ENCODE measurements around the gene SERPINI1. TPM values are rescaled to one million over a fixed set of nuclear protein-coding genes. Genes with fewer than 3 reads are reported as not detected.
A peak's percentile ranks its signal among the peaks of the same experiment; 100 is the strongest.

The SERPINI1 gene
- total RNA-seq, 4 donors from 2014 or later = 3.1 to 4.0 (median 3.5) TPM

DNA sequence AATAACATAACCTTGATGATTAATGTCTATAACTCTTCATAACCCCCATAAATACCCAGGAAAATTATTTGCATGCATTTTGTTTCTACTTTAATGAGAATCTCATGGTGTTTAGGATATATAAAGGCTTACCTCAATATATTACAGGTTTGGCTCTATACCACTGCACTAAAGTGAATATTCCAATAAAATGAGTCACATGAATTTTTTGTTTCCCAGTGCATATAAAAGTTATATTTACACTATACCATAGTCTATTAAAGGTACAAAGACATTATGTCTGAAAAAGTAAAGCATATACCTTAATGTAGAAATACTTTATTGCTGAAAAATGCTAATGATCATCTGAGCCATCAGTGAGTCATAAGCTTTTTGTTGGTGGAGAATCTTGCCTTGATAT is 74.7 kb downstream of the SERPINI1 start:
- Histone ChIP-seq H3K4me3 (replicated peaks in 1 of 3) (no peak overlapping the region), H3K27ac (no peak overlapping the region), H3K9me3 (no peaks in the 10 kb centered on the region), H3K36me3 (no peaks in the 10 kb centered on the region), H3K4me1 (peaks cover 16 to 17% of the 10 kb centered on the region in 2 donors), H3K27me3 (no peaks in the 10 kb centered on the region)
- intact Hi-C loops (cut with DNase I) = no loop called here
- TF ChIP-seq, protein P1, sequence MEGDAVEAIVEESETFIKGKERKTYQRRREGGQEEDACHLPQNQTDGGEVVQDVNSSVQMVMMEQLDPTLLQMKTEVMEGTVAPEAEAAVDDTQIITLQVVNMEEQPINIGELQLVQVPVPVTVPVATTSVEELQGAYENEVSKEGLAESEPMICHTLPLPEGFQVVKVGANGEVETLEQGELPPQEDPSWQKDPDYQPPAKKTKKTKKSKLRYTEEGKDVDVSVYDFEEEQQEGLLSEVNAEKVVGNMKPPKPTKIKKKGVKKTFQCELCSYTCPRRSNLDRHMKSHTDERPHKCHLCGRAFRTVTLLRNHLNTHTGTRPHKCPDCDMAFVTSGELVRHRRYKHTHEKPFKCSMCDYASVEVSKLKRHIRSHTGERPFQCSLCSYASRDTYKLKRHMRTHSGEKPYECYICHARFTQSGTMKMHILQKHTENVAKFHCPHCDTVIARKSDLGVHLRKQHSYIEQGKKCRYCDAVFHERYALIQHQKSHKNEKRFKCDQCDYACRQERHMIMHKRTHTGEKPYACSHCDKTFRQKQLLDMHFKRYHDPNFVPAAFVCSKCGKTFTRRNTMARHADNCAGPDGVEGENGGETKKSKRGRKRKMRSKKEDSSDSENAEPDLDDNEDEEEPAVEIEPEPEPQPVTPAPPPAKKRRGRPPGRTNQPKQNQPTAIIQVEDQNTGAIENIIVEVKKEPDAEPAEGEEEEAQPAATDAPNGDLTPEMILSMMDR (IDR thresholded peaks at IDR 0.05) = no peak
- no peak for TF ChIP-seq POLR2A (IDR thresholded peaks at IDR 0.05)
- DNase-seq = no peak

DNA sequence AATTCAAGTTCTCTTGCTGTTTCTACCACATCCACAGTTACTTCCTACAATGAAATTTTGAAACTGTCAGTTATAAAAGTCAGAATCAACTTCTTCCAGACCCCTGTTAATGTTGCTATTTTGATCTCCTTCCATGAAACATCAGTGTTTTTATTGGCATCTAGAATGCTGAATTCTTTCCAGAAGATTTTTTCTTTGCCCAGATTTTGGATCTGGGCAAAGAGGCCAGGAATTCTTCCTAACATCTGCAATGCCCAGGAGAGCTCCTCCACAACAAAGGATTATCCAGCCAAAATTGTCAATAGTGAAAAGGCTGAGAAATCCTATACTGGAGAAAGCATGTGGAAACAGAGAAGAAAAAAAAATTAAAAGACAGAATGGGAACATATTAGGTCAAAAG is 75.5 kb downstream of the SERPINI1 start:
- H3K36me3 ChIP-seq = no peaks in the 10 kb centered on the region
- H3K4me3 ChIP-seq (replicated peaks in 1 of 3) = no peak overlapping the region
- no peak for DNase-seq
- H3K4me1 ChIP-seq = peaks cover 16 to 19% of the 10 kb centered on the region in 2 donors
- H3K9me3 ChIP-seq = no peaks in the 10 kb centered on the region
- no peak overlapping the region for H3K27ac ChIP-seq
- TF ChIP-seq, protein P1 (IDR thresholded peaks at IDR 0.05) = no peak
- TF ChIP-seq POLR2A (IDR thresholded peaks at IDR 0.05) = no peak
- H3K27me3 ChIP-seq = no peaks in the 10 kb centered on the region
- intact Hi-C loops (cut with DNase I) = no loop called here

DNA sequence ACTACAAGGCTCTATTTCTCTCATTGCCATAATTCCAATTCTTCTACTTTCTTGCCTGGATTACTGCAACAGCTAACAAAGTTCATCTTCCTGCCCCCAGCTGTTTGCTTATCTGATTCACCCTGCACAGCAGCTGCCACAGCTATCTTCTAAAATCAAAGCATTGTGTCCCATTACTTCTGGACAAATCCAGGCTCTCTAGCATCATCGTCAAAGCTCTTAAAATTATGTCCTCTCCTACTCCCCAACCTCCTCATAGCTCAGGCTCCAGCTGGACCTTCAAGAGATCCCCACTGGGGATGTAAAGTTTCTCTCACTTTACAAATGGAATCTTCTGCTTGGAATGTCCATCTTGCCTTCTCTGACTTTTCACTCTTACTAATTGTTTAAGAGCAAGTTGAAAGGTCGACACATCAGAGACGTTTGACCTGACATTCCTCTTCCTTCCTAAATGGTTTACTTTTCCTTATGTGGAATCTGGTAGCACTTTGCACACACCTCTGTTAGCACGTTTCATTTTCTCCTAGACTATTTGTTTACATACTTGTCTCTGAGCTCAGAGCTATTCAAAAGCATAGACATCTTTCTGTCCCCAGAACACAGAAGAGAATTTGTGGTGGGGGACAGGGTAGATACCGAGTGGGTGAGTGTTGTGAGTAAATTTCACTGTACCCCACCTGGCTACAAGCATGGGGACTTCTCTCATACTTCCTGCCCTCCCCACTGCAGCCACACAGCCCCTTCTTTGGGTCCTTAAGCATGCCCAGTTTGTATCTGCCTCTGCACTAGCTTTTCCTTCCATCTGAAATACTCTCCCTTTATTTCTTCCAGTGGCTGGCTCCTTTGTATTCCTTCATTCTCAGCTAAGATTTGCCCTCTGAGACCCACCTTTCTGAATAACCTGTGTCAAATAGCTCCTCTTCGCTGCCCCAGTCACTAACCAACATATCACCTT is 77.9 kb downstream of the SERPINI1 start:
- Histone ChIP-seq H3K27me3 (no peaks in the 10 kb centered on the region), H3K9me3 (no peaks in the 10 kb centered on the region), H3K4me3 (replicated peaks in 1 of 3) (no peak overlapping the region), H3K4me1 (peaks cover 16 to 19% of the 10 kb centered on the region in 2 donors), H3K27ac (peak overlapping the region in 1 of 3 donors; percentile 56), H3K36me3 (no peaks in the 10 kb centered on the region)
- no peak for TF ChIP-seq POLR2A (IDR thresholded peaks at IDR 0.05)
- TF ChIP-seq, protein P1 (IDR thresholded peaks at IDR 0.05) = no peak
- DNase-seq = no peak
- intact Hi-C loops (cut with DNase I) = no loop called here
- 62 to 71% methylated on average over 6 of the region's 6 CpGs for WGBS, 2 donors

DNA sequence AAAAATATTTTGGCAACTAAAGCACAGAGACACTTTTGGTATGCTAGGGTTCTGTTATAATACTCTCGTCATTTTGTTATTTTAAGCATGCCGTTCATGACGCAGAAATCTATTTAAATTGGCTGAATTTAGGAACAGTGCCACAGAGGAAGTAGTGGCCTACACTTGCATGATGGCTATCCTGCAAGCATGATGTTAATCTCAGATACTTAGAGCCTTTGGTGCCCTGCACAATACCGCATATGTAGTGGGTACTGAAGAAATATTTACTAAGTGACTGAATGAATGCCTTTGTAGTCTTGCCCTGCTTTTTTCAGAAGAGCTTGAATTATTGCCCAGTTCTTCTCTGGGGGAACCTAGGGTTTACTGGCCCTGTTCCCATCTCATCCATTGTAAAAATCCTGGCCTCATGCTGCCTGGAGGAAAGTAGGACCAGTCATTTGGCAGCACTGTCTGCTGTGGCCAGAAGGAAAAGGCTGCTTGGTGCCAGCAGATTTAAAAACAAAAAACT is 79.0 kb downstream of the SERPINI1 start:
- WGBS, 2 donors = 1 to 3% methylated on average over 4 of the region's 4 CpGs
- Histone ChIP-seq H3K27me3 (no peaks in the 10 kb centered on the region), H3K36me3 (no peaks in the 10 kb centered on the region), H3K9me3 (no peaks in the 10 kb centered on the region), H3K4me1 (peaks cover 16 to 19% of the 10 kb centered on the region in 2 donors), H3K27ac (peak overlapping the region in 1 of 3 donors; percentile 56), H3K4me3 (replicated peaks in 1 of 3) (no peak overlapping the region)
- TF ChIP-seq, protein P1 (IDR thresholded peaks at IDR 0.05) = peak in 2 of 6 experiments; percentile 8 to 10
- TF ChIP-seq POLR2A (IDR thresholded peaks at IDR 0.05) = no peak
- intact Hi-C loops (cut with DNase I) = no loop called here
- DNase-seq = peak; percentile 6 to 11

DNA sequence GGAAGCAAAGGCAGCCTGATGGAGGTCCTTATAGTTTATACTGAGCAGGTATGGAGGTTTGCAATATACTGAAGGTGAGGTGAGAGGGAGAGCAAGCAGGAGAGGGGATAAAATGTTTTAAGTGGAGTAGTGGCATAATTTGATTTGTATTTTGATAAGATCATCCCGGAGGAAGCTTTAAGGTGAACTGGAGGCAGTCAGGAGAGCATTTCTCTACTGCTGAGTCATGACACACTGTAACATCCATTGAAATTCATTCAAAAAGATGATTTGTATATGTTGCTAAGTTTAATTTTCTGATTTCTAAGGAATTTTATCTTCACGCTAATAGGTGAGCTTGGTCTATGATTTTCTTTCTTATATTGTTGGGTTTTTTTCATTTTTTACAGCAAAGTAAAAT is 81.4 kb downstream of the SERPINI1 start:
- no peak for DNase-seq
- 78 to 90% methylated on average over 2 of the region's 2 CpGs for WGBS, 2 donors
- no peak overlapping the region for H3K4me3 ChIP-seq (replicated peaks in 1 of 3)
- H3K27me3 ChIP-seq = no peaks in the 10 kb centered on the region
- TF ChIP-seq, protein P1 (IDR thresholded peaks at IDR 0.05) = no peak
- TF ChIP-seq POLR2A (IDR thresholded peaks at IDR 0.05) = no peak
- H3K4me1 ChIP-seq = peaks cover 16 to 19% of the 10 kb centered on the region in 2 donors
- H3K9me3 ChIP-seq = no peaks in the 10 kb centered on the region
- H3K27ac ChIP-seq = no peak overlapping the region
- intact Hi-C loops (cut with DNase I) = no loop called here
- no peaks in the 10 kb centered on the region for H3K36me3 ChIP-seq
